IMR-90 (cell line): ENCODE measurements around the gene TMPRSS11B. TPM values are rescaled to one million over a fixed set of nuclear protein-coding genes. Genes with fewer than 3 reads are reported as not detected.

Source experiments
- ATAC-seq: fragments of 200-7000 bp; cut with Tn5 transposase; 2 replicates; pipeline ENCODE4 v1.9.1; 2020; ENCODE audit warnings: low read depth, mild to moderate bottlenecking, moderate library complexity
- BruUV-seq: library from RNA; stranded (reverse); fragments of 400-500 nt; replicated peaks from 2 replicates; lab custom pipeline; 2021; lab: Mats Ljungman, UMichigan
- CTCF ChIA-PET: fragments of 300-600 bp; formaldehyde crosslinking; extraction: SDS; loops from one replicate; lab custom pipeline; 2021; ENCODE audit warnings: antibody characterized with exemption; lab: Yijun Ruan, JAX
- POLR2A ChIA-PET: fragments of 300-600 bp; sonication (Branson Sonifier 250); formaldehyde crosslinking; loops from one replicate; lab custom pipeline; 2022; ENCODE audit warnings: antibody characterized with exemption; ENCODE audit not compliant: unreplicated experiment; lab: Charles Lee
- DNase-seq: peaks from one replicate; pipeline ENCODE4 v3.0.0; 2013
- H2AFZ ChIP-seq: replicated peaks from 2 replicates; pipeline ENCODE3; 2013; ENCODE audit warnings: low read length, mild to moderate bottlenecking; ENCODE audit not compliant: poor library complexity
- H2AK5ac ChIP-seq: 2 replicates; pipeline ENCODE4 v1.6.1; 2013; ENCODE audit warnings: low read depth, low read length, inconsistent platforms
- H2AK9ac ChIP-seq: replicated peaks from 2 replicates; pipeline ENCODE3; 2013; ENCODE audit warnings: mild to moderate bottlenecking, low read depth, low read length, moderate library complexity; ENCODE audit not compliant: poor library complexity
- H2BK120ac ChIP-seq: 2 replicates; pipeline ENCODE4 v1.6.1; 2013; ENCODE audit warnings: low read depth, low read length, inconsistent platforms
- H2BK15ac ChIP-seq: 3 replicates; pipeline ENCODE4 v1.6.1; 2013; ENCODE audit warnings: low read depth, low read length, inconsistent platforms
- H2BK20ac ChIP-seq: 2 replicates; pipeline ENCODE4 v1.6.1; 2013; ENCODE audit warnings: low read depth, mild to moderate bottlenecking, inconsistent platforms, low read length, moderate library complexity
- H2BK5ac ChIP-seq: 2 replicates; pipeline ENCODE4 v1.6.1; 2013; ENCODE audit warnings: mild to moderate bottlenecking, low read depth, low read length, inconsistent platforms; ENCODE audit not compliant: poor library complexity, severe bottlenecking
- H3K14ac ChIP-seq: replicated peaks from 2 replicates; pipeline ENCODE4 v1.6.1; 2013; ENCODE audit warnings: low read depth, low read length, inconsistent platforms
- H3K18ac ChIP-seq: 2 replicates; pipeline ENCODE4 v1.6.1; 2013; ENCODE audit warnings: low read depth, low read length, control low read depth
- H3K23ac ChIP-seq: 2 replicates; pipeline ENCODE4 v1.6.1; 2013; ENCODE audit warnings: low read depth, low read length, inconsistent platforms
- H3K27ac ChIP-seq: 2 replicates; pipeline ENCODE4 v1.5.1; 2013; ENCODE audit warnings: mild to moderate bottlenecking, control low read depth, low read length; ENCODE audit not compliant: insufficient read depth
- H3K27me3 ChIP-seq: 2 replicates; pipeline ENCODE4 v1.6.1; 2013; ENCODE audit warnings: low read length; ENCODE audit not compliant: control insufficient read depth, insufficient read depth
- H3K36me3 ChIP-seq: 2 replicates; pipeline ENCODE4 v1.6.1; 2013; ENCODE audit warnings: low read length, mixed read lengths; ENCODE audit not compliant: control insufficient read depth, insufficient read depth
- H3K4ac ChIP-seq: 2 replicates; pipeline ENCODE4 v1.6.1; 2013; ENCODE audit warnings: low read depth, low read length, inconsistent platforms
- H3K4me1 ChIP-seq: 2 replicates; pipeline ENCODE4 v1.6.1; 2013; ENCODE audit warnings: low read length, mixed read lengths; ENCODE audit not compliant: control insufficient read depth, insufficient read depth
- H3K4me2 ChIP-seq: 2 replicates; pipeline ENCODE4 v1.6.1; 2013; ENCODE audit warnings: low read depth, mild to moderate bottlenecking, control low read depth, low read length, moderate library complexity
- H3K4me3 ChIP-seq: 2 replicates; pipeline ENCODE4 v1.5.1; 2013; ENCODE audit warnings: low read depth, mild to moderate bottlenecking, control low read depth, low read length, moderate library complexity; ENCODE audit not compliant: insufficient read depth
- H3K56ac ChIP-seq: 2 replicates; pipeline ENCODE4 v1.6.1; 2013; ENCODE audit warnings: low read length, inconsistent platforms; ENCODE audit not compliant: insufficient read depth; ENCODE audit errors: extremely low read depth
- H3K79me1 ChIP-seq, 2 experiments: 2 replicates each; pipeline ENCODE4 v1.6.1; 2013; ENCODE audit warnings: low read length in 2 of 2, inconsistent platforms in 1 of 2, low read depth in 1 of 2
- H3K9ac ChIP-seq: 2 replicates; pipeline ENCODE4 v1.6.1; 2013; ENCODE audit warnings: low read depth, low read length, control low read depth
- H3K9me1 ChIP-seq: 2 replicates; pipeline ENCODE4 v1.6.1; 2013; ENCODE audit warnings: low read length, inconsistent platforms; ENCODE audit not compliant: insufficient read depth
- H3K9me3 ChIP-seq: 2 replicates; pipeline ENCODE4 v1.6.1; 2013; ENCODE audit warnings: low read length; ENCODE audit not compliant: control insufficient read depth, insufficient read depth
- H4K20me1 ChIP-seq: 2 replicates; pipeline ENCODE4 v1.6.1; 2013; ENCODE audit warnings: low read length, inconsistent platforms; ENCODE audit not compliant: insufficient read depth
- H4K5ac ChIP-seq: 2 replicates; pipeline ENCODE4 v1.6.1; 2013; ENCODE audit warnings: mild to moderate bottlenecking, low read depth, low read length, control low read depth
- H4K8ac ChIP-seq, 2 experiments: 2 replicates each; pipeline ENCODE4 v1.6.1; 2013; ENCODE audit warnings: low read depth in 2 of 2, low read length in 2 of 2, control low read depth in 1 of 2, inconsistent platforms in 1 of 2
- H4K91ac ChIP-seq: 2 replicates; pipeline ENCODE4 v1.6.1; 2013; ENCODE audit warnings: low read depth, low read length, inconsistent platforms; ENCODE audit not compliant: insufficient read depth
- BHLHE40 ChIP-seq: fragments of 150-350 bp; IDR thresholded peaks from 2 replicates; pipeline ENCODE4 v1.6.1; 2016; ENCODE audit warnings: mild to moderate bottlenecking, low read depth, low read length
- CEBPB ChIP-seq: IDR thresholded peaks from 2 replicates; pipeline ENCODE4 v1.6.1; 2012; ENCODE audit warnings: low read depth, low read length, improper control_type of control experiment
- FOS ChIP-seq: fragments of 150-350 bp; IDR thresholded peaks from 2 replicates; pipeline ENCODE4 v1.6.1; 2016; ENCODE audit warnings: low read depth, low read length
- MAFK ChIP-seq: IDR thresholded peaks from 2 replicates; pipeline ENCODE4 v1.6.1; 2012; ENCODE audit warnings: low read depth, low read length, improper control_type of control experiment
- MAZ ChIP-seq: IDR thresholded peaks from 2 replicates; pipeline ENCODE4 v1.6.1; 2012; ENCODE audit warnings: low read depth, mild to moderate bottlenecking, low read length, improper control_type of control experiment, moderate library complexity, borderline replicate concordance
- MXI1 ChIP-seq: IDR thresholded peaks from 2 replicates; pipeline ENCODE4 v1.6.1; 2012; ENCODE audit warnings: low read depth, mild to moderate bottlenecking, low read length, moderate library complexity, borderline replicate concordance
- POLR2A ChIP-seq: IDR thresholded peaks from 2 replicates; pipeline ENCODE4 v1.6.1; 2012; ENCODE audit warnings: mild to moderate bottlenecking, low read depth, low read length
- RCOR1 ChIP-seq: IDR thresholded peaks from 2 replicates; pipeline ENCODE4 v1.6.1; 2012; ENCODE audit warnings: mild to moderate bottlenecking, low read length, improper control_type of control experiment; ENCODE audit not compliant: insufficient replicate concordance
- SMC3 ChIP-seq: fragments of 150-350 bp; IDR thresholded peaks from 2 replicates; pipeline ENCODE4 v1.6.1; 2016; ENCODE audit warnings: low read depth, mild to moderate bottlenecking, antibody characterized with exemption, low read length, moderate library complexity
- WGBS, 2 experiments: methylation state at CpG; one replicate each; pipeline versions ENCODE4 v1.1.5 to v1.1.7; 2013; ENCODE audit warnings: missing lambda C conversion rate in 2 of 2; ENCODE audit not compliant: insufficient read length in 1 of 2; ENCODE audit errors: extremely low coverage in 2 of 2; 5-methylcytosine and 5-hydroxymethylcytosine counted together
- dilution Hi-C: fragments of 300-500 bp; cut with HindIII; formaldehyde crosslinking; loops from one replicate; pipeline ENCODE4 v1.14.3; 2018; ENCODE audit warnings: low sequenced_read_pairs; ENCODE audit not compliant: unreplicated experiment
- in situ Hi-C: fragments of 300-500 bp; cut with MboI; formaldehyde crosslinking; loops from 3 replicates; pipeline ENCODE4 v1.14.3; 2019; ENCODE audit warnings: low sequenced_read_pairs, inconsistent platforms, mixed read lengths
- intact Hi-C: fragments of 100-400 bp; cut with micrococcal nuclease; formaldehyde crosslinking; loops from 2 replicates; pipeline ENCODE4 v1.10.0; 2022
- polyA plus RNA-seq, 3 experiments: library from polyadenylated mRNA; depleted of rRNA; stranded (reverse); fragments of >200 nt; gene quantifications; 2 replicates each; pipeline ENCODE4 v1.2.3, GENCODE V29; 2012; ENCODE audit warnings: low replicate concordance in 1 of 3
- total RNA-seq: library from RNA; depleted of rRNA; stranded (reverse); fragments of >200 nt; gene quantifications from 2 replicates; pipeline ENCODE4 v1.2.3, GENCODE V29; 2012

Gene TMPRSS11B
- total and polyA plus RNA-seq, 2 of the 4 experiments (the other 2 are of a cell fraction): not detected

DNA sequence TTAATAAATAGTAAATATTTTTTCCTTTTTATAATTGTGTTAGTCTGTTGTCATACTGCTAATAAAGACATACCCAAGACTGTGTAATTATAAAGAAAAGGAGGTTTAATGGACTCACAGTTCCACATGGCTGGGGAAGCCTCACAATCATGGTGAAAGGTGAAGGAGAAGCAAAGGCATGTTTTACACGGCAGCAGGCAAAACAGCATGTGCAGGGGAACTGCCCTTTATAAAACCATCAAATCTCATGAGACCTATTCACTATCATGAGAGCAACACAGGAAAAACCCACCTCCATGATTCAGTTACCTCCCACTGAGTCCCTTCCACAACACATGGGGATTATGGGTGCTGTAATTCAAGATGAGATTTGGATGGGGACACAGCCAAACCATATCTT lies 45.8 kb upstream of the TMPRSS11B start:
- Histone ChIP-seq H3K27ac (no peak overlapping the region), H2AK5ac (no peak overlapping the region), H3K9me3 (no peaks in the 10 kb centered on the region), H4K5ac (no peak overlapping the region), H3K9ac (no peak overlapping the region), H3K4me1 (no peaks in the 10 kb centered on the region), H3K4ac (no peak overlapping the region), H3K4me2 (no peak overlapping the region), H3K27me3 (no peaks in the 10 kb centered on the region), H3K18ac (no peak overlapping the region), H2BK15ac (no peak overlapping the region), H2AK9ac (no peak overlapping the region), H3K4me3 (no peak overlapping the region), H4K8ac (no peak overlapping the region), H3K14ac (no peak overlapping the region), H2BK120ac (no peak overlapping the region), H3K56ac (no peak overlapping the region), H4K20me1 (no peaks in the 10 kb centered on the region), H2BK20ac (no peak overlapping the region), H3K36me3 (no peaks in the 10 kb centered on the region), H3K9me1 (no peaks in the 10 kb centered on the region), H3K79me1 (no peaks in the 10 kb centered on the region), H2AFZ (no peak overlapping the region), H4K91ac (no peak overlapping the region), H2BK5ac (no peak overlapping the region), H3K23ac (no peak overlapping the region)
- in situ Hi-C loops: loop anchor here (25.0 kb wide), 1 partner anchor 1321 kb away; no protein-coding TSS in a partner anchor
- no CpG with 5 or more reads among the region's 1 CpG for WGBS, 2 experiments
- TF ChIP-seq BHLHE40 (no peak), RCOR1 (no peak), POLR2A (no peak), MXI1 (no peak), CEBPB (no peak), MAFK (no peak), FOS (no peak), SMC3 (no peak), MAZ (no peak)
- DNase-seq (no peak), ATAC-seq (no peak)
- dilution Hi-C loops: no loop called here
- POLR2A ChIA-PET: no interaction called here
- intact Hi-C loops: no loop called here
- no TSS peak for BruUV-seq
- CTCF ChIA-PET: no interaction called here
